ENCODE results near the gene DPP3.
"Not testable (repeated sequence)": the region's sequence is repeated elsewhere in the genome, so short reads cannot be mapped to it uniquely, and the experiment has no call there.

DPP3 gene

DNA sequence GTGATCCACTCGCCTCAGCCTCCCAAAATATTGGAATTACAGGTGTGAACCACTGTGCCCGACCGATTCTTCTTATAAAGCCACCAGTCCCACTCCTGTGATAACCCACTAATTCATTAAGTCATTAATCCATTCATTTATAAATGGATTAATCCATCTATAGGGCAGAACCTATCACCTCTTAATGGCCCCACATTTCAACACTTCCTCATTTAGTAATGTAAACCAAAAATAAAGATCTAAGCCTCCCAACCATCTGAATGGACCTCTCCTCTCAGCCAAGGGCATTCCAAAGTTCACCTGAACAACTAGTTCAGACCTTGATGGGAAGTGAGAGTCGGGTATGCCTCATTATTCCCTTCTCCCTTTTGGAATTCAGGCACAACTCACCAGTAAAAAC, 31.7 kb upstream of the DPP3 start:
- Histone ChIP-seq H3K79me2 (ENCODE audit: control insufficient read depth, insufficient read depth, low read length, unreplicated experiment) (no peaks in the 10 kb centered on the region), H3K4me3 (ENCODE audit: low read depth, low read length) (no peak overlapping the region), H3K36me3 (ENCODE audit: insufficient read depth, low read length) (no peaks in the 10 kb centered on the region), H3K27ac (ENCODE audit: low read depth, low read length) (no peak overlapping the region), H2AFZ (ENCODE audit: low read length, unreplicated experiment) (no peak overlapping the region), H3K27me3 (ENCODE audit: insufficient read depth, low read length) (peaks cover 41% of the 10 kb centered on the region), H3K4me1 (ENCODE audit: control insufficient read depth, insufficient read depth, low read length, unreplicated experiment) (peaks cover 6% of the 10 kb centered on the region)

DNA sequence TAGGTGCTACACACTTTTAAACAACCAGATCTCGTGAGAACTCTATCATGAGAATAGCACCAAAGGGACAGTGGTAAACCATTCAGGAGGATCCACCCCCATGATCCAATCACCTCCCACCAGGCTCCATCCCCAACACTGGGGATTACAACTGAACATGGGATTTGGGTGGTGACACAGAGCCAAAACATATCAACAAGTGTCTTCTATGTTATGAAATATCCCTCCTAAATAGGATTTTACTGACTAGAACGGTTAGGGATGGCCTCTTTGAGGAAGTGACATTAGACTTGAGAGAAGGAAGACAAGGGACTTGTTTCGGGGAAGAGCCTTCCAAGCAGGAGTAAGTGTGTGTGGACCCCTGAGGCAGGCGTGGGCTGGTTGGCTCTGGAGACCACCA, 29.7 kb upstream of the DPP3 start:
- no peak overlapping the region for H3K27ac ChIP-seq (ENCODE audit: low read depth, low read length)
- H3K4me1 ChIP-seq (ENCODE audit: control insufficient read depth, insufficient read depth, low read length, unreplicated experiment): no peaks in the 10 kb centered on the region
- no peak overlapping the region for H3K4me3 ChIP-seq (ENCODE audit: low read depth, low read length)
- no peaks in the 10 kb centered on the region for H3K79me2 ChIP-seq (ENCODE audit: control insufficient read depth, insufficient read depth, low read length, unreplicated experiment)
- no peaks in the 10 kb centered on the region for H3K36me3 ChIP-seq (ENCODE audit: insufficient read depth, low read length)
- peaks cover 45% of the 10 kb centered on the region for H3K27me3 ChIP-seq (ENCODE audit: insufficient read depth, low read length)
- no peak overlapping the region for H2AFZ ChIP-seq (ENCODE audit: low read length, unreplicated experiment)

DNA sequence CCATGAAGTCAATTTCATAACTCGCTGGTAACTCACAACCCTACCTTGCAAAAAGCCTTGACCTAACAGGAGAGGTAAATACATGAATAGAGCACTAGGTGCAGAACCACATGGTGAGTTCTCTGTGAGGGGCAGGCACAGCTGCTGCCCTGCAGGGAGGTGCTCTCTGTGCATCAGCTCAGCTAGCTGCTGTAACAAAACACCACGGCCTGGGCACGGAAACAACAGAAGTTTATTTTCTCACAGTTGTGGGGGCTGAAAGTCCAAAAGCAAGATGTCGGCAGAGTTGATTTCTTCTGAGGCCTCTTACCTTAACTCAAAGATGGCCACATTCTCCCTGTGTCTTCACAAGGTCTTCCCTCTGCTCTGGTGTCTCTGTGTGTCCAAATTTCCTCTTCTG, 28.6 kb upstream of the DPP3 start:
- Histone ChIP-seq H3K36me3 (ENCODE audit: insufficient read depth, low read length) (no peaks in the 10 kb centered on the region), H3K4me3 (ENCODE audit: low read depth, low read length) (no peak overlapping the region), H3K27me3 (ENCODE audit: insufficient read depth, low read length) (peaks cover 45% of the 10 kb centered on the region), H3K27ac (ENCODE audit: low read depth, low read length) (no peak overlapping the region), H3K4me1 (ENCODE audit: control insufficient read depth, insufficient read depth, low read length, unreplicated experiment) (no peaks in the 10 kb centered on the region), H3K79me2 (ENCODE audit: control insufficient read depth, insufficient read depth, low read length, unreplicated experiment) (no peaks in the 10 kb centered on the region), H2AFZ (ENCODE audit: low read length, unreplicated experiment) (no peak overlapping the region)

DNA sequence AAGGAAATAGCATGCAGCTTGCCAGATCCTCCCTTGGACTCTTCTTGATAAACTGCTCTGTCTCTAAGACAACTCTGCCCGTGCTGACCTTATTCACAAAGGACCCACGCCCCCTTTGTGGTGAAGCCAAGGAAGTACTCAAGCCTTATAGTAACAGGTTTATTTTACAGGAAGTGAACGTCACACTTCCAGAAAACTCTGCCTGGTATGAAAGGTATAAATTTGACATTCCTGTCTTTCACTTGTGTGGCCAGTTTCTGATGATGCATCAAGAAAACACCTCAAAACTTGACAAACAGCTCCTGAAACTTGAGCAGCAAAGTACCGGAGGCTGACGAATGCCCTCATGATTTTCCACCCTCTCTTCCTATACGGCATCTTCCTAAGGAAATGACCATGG, 26.0 kb upstream of the DPP3 start:
- H3K36me3 ChIP-seq (ENCODE audit: insufficient read depth, low read length): no peaks in the 10 kb centered on the region
- H3K27ac ChIP-seq (ENCODE audit: low read depth, low read length): no peak overlapping the region
- H3K79me2 ChIP-seq (ENCODE audit: control insufficient read depth, insufficient read depth, low read length, unreplicated experiment): no peaks in the 10 kb centered on the region
- no peak overlapping the region for H2AFZ ChIP-seq (ENCODE audit: low read length, unreplicated experiment)
- peaks cover 31% of the 10 kb centered on the region for H3K27me3 ChIP-seq (ENCODE audit: insufficient read depth, low read length)
- H3K4me1 ChIP-seq (ENCODE audit: control insufficient read depth, insufficient read depth, low read length, unreplicated experiment): peaks cover 4% of the 10 kb centered on the region
- no peak overlapping the region for H3K4me3 ChIP-seq (ENCODE audit: low read depth, low read length)

DNA sequence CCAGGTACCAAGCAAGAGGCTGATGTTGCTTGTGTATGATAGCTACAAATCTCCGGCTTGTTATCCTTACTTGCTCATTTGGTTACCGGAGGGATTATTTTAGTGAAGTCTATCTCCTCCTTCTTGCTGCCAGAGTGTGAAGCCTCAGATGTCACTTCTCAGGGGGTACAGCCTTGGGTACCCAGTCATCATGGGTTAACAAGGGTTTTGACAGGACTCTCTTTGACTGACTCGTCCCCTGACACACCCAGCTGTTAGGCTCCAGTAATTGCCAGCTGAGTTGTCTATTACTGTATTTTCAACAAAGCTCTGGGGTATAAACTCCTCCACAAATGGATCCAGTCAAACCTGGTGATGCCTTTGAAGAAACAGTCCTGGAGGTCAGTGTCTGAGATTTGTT, 25.4 kb upstream of the DPP3 start:
- Histone ChIP-seq H3K4me1 (ENCODE audit: control insufficient read depth, insufficient read depth, low read length, unreplicated experiment) (peaks cover 4% of the 10 kb centered on the region), H3K4me3 (ENCODE audit: low read depth, low read length) (no peak overlapping the region), H2AFZ (ENCODE audit: low read length, unreplicated experiment) (no peak overlapping the region), H3K36me3 (ENCODE audit: insufficient read depth, low read length) (no peaks in the 10 kb centered on the region), H3K79me2 (ENCODE audit: control insufficient read depth, insufficient read depth, low read length, unreplicated experiment) (no peaks in the 10 kb centered on the region), H3K27ac (ENCODE audit: low read depth, low read length) (no peak overlapping the region), H3K27me3 (ENCODE audit: insufficient read depth, low read length) (peaks cover 26% of the 10 kb centered on the region; the same call in 1 of the 2 replicates)

DNA sequence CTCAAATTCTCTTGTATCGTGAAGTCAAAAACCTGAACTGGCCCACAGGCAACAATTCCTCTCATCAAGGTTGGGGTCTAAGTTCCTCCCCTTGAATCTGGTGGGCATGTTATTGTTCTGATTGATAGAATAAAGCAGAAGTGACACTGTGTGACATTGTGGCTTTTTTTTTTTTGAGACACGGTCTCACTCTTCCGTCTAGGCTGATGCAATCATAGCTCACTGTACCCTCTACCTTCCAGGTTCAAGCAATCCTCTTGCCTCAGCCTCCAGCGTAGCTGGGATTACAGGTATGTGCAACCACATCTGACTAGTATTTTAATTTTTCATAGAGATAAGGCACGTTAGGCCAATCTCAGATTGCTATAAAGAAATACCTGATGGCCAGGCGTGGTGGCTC, 22.4 kb upstream of the DPP3 start:
- peaks cover 4% of the 10 kb centered on the region for H3K4me1 ChIP-seq (ENCODE audit: control insufficient read depth, insufficient read depth, low read length, unreplicated experiment)
- H2AFZ ChIP-seq (ENCODE audit: low read length, unreplicated experiment): no peak overlapping the region
- H3K27me3 ChIP-seq (ENCODE audit: insufficient read depth, low read length): peaks cover 4% of the 10 kb centered on the region; the same call in 1 of the 2 replicates

DNA sequence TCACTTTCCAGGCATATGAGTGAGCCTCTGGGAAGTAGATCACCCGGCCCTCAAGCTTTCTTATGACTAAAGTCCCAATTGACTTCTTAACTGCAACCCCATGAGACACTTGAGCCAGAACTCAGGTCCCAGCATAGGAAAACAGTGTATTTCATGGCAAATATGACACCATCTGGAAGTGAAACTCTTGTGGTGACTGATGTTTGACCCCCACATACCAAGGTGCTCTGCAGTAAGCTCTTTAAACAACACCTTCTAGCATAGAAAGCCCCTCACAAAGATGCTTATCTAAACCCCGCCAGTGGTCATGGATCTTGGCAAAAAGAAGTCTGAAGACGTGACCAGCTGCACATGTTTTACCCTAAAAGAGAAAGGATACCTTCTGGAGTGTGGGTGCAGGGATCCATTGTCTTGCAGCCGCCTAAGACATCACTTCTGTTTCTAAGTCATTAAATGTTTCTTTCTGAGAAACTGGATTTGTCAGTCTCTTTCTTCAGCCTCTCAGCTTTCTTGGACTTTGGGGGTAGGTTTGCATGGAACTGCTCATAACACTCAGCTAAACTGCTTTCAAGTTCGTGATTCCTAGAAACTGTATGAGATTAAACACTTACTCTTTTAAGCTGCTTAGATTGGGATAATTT, 21.0 kb upstream of the DPP3 start:
- H3K27me3 ChIP-seq (ENCODE audit: insufficient read depth, low read length): no peaks in the 10 kb centered on the region
- H3K36me3 ChIP-seq (ENCODE audit: insufficient read depth, low read length): no peaks in the 10 kb centered on the region
- no peak overlapping the region for H3K27ac ChIP-seq (ENCODE audit: low read depth, low read length)
- no peak overlapping the region for H3K4me3 ChIP-seq (ENCODE audit: low read depth, low read length)
- no peaks in the 10 kb centered on the region for H3K79me2 ChIP-seq (ENCODE audit: control insufficient read depth, insufficient read depth, low read length, unreplicated experiment)
- no peak overlapping the region for H2AFZ ChIP-seq (ENCODE audit: low read length, unreplicated experiment)
- peaks cover 4% of the 10 kb centered on the region for H3K4me1 ChIP-seq (ENCODE audit: control insufficient read depth, insufficient read depth, low read length, unreplicated experiment)

More for the DNA sequence above, 22.4 kb upstream of the DPP3 start:
- Histone ChIP-seq H3K36me3 (ENCODE audit: insufficient read depth, low read length) (no peaks in the 10 kb centered on the region), H3K27ac (ENCODE audit: low read depth, low read length) (no peak overlapping the region), H3K4me3 (ENCODE audit: low read depth, low read length) (no peak overlapping the region), H3K79me2 (ENCODE audit: control insufficient read depth, insufficient read depth, low read length, unreplicated experiment) (no peaks in the 10 kb centered on the region)

DNA sequence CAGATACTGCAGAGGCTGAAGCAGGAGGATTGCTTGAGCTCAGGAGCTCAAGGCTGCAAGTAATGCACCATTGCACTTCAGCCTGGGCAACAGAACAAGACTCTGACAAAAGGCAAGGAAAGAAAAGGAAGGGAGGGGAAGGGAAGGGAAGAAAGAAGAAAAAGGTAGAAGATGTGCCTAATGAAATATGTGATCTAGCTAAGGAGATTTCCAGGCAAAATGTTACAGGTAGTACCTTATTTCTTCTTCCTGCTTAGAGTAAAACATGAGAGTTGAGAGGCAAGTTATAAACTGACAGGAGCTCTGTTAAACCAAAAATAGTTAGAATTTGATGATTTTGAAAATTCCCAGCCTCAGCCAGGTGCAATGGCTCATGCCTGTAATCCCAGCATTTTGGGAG, 18.2 kb upstream of the DPP3 start:
- no peaks in the 10 kb centered on the region for H3K27me3 ChIP-seq (ENCODE audit: insufficient read depth, low read length)
- H2AFZ ChIP-seq (ENCODE audit: low read length, unreplicated experiment): no peak overlapping the region
- H3K36me3 ChIP-seq (ENCODE audit: insufficient read depth, low read length): no peaks in the 10 kb centered on the region
- peaks cover 4% of the 10 kb centered on the region for H3K4me1 ChIP-seq (ENCODE audit: control insufficient read depth, insufficient read depth, low read length, unreplicated experiment)
- H3K79me2 ChIP-seq (ENCODE audit: control insufficient read depth, insufficient read depth, low read length, unreplicated experiment): no peaks in the 10 kb centered on the region
- no peak overlapping the region for H3K27ac ChIP-seq (ENCODE audit: low read depth, low read length)
- no peak overlapping the region for H3K4me3 ChIP-seq (ENCODE audit: low read depth, low read length)

DNA sequence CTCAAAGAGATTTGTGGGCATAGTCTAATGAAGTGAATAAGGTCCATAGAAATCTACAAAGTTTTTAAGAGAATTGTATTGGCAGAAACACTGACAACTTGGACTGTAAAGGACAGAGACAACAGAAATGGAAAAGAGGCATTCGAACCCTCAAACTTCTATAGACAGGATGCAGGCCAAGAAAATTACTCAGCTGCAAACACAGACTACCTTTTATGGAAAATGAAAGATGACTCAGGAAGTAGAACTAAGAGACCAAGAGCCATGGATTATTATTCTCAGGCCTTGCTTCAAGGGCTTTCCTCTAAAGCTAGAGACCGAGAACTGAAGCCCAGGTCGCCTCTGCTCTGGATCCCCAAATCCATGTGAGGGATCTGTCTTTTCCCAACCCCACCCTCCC, 17.3 kb upstream of the DPP3 start:
- peaks cover 8% of the 10 kb centered on the region for H3K4me1 ChIP-seq (ENCODE audit: control insufficient read depth, insufficient read depth, low read length, unreplicated experiment)
- H3K27ac ChIP-seq (ENCODE audit: low read depth, low read length): no peak overlapping the region
- H3K27me3 ChIP-seq (ENCODE audit: insufficient read depth, low read length): no peaks in the 10 kb centered on the region
- H3K4me3 ChIP-seq (ENCODE audit: low read depth, low read length): no peak overlapping the region
- no peaks in the 10 kb centered on the region for H3K79me2 ChIP-seq (ENCODE audit: control insufficient read depth, insufficient read depth, low read length, unreplicated experiment)
- no peaks in the 10 kb centered on the region for H3K36me3 ChIP-seq (ENCODE audit: insufficient read depth, low read length)
- H2AFZ ChIP-seq (ENCODE audit: low read length, unreplicated experiment): no peak overlapping the region

DNA sequence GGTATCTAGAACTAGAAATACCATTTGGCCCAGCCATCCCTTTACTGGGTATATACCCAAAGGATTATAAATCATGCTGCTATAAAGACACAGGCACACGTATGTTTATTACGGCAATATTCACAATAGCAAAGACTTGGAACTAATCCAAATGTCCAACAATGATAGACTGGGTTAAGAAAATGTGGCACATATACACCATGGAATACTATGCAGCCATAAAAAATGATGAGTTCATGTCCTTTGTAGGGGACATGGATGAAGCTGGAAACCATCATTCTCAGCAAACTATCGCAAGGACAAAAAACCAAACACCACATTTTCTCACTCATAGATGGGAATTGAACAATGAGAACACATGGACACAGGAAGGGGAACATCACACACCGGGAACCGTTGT, 16.1 kb upstream of the DPP3 start:
- H2AFZ ChIP-seq (ENCODE audit: low read length, unreplicated experiment); H3K27me3 ChIP-seq (ENCODE audit: insufficient read depth, low read length); H3K4me3 ChIP-seq (ENCODE audit: low read depth, low read length); H3K4me1 ChIP-seq (ENCODE audit: control insufficient read depth, insufficient read depth, low read length, unreplicated experiment); H3K36me3 ChIP-seq (ENCODE audit: insufficient read depth, low read length); H3K79me2 ChIP-seq (ENCODE audit: control insufficient read depth, insufficient read depth, low read length, unreplicated experiment); H3K27ac ChIP-seq (ENCODE audit: low read depth, low read length): not testable (repeated sequence)

DNA sequence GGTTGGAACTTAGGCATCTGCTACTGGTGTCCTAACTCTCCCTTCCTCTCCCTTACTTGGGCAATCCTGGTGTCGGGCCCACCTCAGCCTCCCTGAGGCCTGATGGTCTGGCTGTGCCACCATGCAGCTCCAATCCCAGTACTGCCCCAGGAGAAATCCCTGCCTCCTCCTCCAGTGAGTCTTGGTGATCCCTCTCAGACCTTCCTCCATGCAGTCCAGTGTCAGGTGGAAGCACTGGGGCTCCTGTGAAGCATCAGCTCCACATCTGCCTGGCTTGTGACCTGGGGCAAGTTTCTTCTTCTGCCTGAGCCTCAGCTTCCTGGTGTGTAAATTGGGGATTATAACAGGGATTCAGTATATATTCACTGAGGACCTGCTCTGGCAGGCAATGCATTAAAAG, 15.3 kb upstream of the DPP3 start:
- no peak overlapping the region for H2AFZ ChIP-seq (ENCODE audit: low read length, unreplicated experiment)
- no peaks in the 10 kb centered on the region for H3K79me2 ChIP-seq (ENCODE audit: control insufficient read depth, insufficient read depth, low read length, unreplicated experiment)
- H3K36me3 ChIP-seq (ENCODE audit: insufficient read depth, low read length): no peaks in the 10 kb centered on the region
- H3K4me1 ChIP-seq (ENCODE audit: control insufficient read depth, insufficient read depth, low read length, unreplicated experiment): peaks cover 7% of the 10 kb centered on the region
- no peaks in the 10 kb centered on the region for H3K27me3 ChIP-seq (ENCODE audit: insufficient read depth, low read length)
- no peak overlapping the region for H3K27ac ChIP-seq (ENCODE audit: low read depth, low read length)
- H3K4me3 ChIP-seq (ENCODE audit: low read depth, low read length): no peak overlapping the region
